NCI-H1105 treated with DMSO at 0.1 percent for 48 hours (cell line): ENCODE measurements around the gene ZNF683.

Experiments used
- DNase-seq: peaks from one replicate; lab custom pipeline; 2025; lab: John Stamatoyannopoulos, UW

The ZNF683 gene

DNA sequence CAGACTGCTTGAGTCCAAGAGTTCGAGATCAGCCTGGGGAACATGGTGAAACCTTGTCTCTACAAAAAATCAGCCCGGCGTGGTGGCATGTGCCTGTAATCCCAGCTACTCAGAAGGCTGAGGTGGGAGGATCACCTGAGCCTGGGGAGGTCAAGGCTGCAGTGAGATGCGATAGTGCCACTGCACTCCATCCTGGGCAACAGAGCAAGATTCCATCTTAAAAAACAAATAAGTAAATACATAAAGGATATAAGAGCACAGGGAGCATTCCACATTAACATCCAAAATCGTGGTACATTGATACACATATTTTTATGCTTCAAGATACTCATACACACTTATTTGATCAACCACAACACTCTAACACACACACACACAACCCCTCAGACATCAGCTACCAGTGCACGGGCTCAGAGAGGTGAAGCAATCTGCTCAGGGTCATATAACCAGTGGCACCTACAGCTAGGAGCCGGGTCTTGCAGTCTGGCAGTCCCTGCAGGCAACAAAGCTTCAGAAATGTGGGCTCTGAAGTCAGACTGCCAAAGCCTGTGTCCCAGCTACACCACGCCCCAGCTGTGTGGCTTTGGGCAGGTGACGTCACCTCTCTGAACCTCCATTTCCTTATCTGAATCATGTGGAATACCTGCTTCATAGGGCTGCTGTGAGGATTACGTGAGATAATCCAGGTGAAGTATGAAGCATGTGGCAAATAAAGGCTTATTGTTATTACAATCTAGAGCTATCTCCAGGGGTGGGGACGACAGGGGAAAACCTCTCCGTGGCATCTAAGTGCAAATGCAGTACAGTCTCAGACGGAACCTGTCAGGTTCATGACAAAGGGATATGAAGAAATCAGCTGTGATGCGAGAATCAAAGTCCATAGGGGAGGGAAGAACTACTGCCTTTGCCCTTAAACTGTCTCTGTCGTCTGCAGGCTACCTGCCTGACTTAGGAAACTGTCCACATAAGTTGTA lies 13.9 kb downstream of the ZNF683 start:
- DNase-seq, result no peak

DNA sequence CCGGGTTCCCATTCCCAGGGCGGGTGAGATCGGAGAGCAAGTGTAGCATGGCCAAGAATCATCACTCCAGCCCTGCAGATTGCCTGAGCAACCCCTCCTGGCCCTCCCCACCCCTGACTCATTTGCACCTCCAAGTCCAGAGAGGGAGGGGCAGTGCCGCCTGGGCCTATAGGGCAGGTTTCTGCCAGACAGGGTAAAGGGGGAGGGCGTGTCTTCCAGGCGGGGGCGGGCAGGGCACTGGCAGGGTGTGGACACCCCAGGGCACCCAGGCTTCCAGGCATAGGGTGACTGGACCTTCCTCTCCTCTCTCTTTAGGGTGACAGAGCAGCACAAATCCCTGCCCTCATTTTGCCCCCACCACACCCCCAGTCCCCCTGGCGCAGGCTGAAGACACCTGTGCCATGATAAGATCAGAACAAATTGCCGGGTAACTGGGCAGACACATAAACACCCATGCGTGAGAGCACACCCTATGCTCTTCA lies 15.4 kb downstream of the ZNF683 start:
- no peak for DNase-seq

DNA sequence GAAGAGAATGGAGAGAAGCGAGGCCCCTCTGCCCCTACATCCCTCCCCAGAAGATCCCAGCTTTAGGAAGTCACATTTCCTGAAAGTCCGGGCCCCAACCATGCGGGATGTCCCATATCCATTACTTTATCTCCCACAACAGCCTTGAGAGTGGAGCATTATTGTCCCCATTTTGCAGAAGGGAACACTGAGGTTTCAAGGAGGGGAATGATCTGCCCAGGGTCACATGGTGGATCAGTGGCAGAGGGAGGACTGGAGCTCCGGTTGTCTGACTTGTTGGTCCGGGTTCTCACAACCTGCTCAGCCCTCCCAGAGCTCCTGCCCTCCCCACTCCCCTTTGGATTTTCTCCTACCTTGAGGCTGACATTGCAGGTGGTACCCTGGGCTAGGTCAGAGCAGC lies 16.4 kb downstream of the ZNF683 start:
- DNase-seq, result no peak

DNA sequence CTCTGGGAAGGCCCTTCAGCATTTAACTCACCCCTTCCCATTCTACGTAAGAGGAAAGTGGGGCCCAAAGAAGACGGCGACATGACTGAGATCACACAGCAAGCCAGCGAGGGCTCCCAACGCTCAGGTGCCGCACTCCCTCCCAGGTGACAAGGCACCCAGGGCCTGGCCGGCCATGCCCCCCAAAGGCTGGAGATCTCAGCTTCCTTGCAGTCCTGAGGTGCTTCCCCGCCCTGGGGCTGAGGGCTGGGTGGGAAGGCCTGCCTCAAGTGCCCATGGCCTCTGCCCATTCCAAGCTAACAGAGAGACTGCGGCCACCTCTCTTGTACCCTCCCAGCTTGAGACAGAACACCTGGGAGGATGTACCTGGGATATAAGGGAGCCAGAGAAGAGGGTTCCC lies 17.6 kb downstream of the ZNF683 start:
- no peak for DNase-seq

DNA sequence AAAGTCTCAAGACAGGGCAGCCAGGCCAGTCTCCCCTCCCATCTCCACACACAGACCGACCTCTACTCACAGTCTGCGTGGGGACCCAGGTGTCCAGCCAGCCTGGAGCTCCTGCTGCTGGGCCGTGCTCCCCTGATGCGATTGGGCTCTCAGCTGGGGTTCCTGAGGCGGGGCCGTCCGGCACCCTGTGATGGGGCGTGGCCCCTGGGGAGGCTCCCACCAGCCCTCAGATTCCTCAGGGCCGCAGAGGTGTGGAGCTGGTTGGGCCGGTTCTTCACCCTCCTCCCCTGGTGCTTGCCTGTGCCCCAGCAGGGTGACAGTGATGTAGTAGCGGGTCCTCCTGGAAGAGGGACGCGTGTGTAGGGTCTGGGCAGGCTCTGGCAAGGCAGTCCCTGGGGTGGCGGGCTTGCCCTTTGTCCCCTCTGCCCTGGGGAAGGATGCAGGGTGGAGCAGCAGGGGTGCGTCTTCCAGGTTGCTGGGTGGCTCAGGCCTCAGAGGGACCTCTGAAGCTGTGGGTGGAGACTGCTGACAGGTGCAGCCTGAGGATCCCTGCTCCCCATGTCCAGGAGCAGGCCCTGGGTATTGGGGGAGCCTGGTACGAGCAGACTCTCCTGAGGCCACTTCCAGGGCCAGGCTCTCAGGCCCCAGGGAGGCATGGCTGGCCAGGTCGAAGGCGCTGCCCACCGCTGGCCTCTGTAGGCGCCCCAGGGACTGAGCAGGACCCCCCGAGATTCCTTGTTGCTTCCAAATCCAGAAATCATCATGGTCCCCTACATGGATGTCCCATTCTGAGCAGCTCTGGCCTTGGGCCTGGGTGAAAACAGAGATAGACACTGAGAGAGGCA lies 18.4 kb downstream of the ZNF683 start, which contains the start of gene CRYBG2:
Gene CRYBG2 (minus strand): TSS at position 155 of the 845 bp plus-strand sequence. CDS start 7,473 bp downstream, outside the sequence.
- no peak for DNase-seq

DNA sequence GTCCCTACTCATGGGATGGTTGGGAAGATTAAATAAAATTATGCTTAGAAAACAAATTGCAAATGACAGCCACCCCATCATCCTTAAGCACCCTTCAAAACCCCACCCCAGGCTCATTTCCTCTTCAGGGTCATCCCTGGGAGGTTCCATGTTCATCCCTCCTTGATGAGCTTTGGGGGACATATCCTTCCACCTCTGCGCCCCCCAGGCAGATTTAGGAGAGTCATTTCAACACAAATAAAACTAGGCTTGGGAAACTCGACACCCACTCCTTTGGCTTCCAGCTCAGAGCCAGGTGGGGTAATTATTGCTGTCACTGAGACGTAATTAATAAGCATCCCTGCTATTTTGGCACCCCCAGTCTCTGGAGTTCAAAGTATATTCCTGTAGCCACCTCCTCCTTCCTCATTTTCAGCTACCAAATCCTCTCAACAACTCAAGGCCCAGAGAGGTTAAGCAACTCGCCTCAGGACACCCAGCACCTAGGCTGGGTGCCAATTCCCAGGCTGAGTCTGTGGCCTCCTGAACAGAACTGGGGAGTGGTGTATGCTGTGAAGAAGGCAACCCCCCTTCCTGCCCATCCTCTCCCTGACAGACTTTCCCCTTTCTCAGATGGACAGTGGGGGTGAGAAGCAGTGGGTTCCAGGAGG lies 19.2 kb downstream of the ZNF683 start:
- DNase-seq, result no peak

- no peak for DNase-seq
These were observed 20.2 kb downstream of the ZNF683 start for GRCh38 chr1:26352338-26352679.

GRCh38 chr1:26351590-26352337 lies 20.8 kb downstream of the ZNF683 start:
- no peak for DNase-seq

DNA sequence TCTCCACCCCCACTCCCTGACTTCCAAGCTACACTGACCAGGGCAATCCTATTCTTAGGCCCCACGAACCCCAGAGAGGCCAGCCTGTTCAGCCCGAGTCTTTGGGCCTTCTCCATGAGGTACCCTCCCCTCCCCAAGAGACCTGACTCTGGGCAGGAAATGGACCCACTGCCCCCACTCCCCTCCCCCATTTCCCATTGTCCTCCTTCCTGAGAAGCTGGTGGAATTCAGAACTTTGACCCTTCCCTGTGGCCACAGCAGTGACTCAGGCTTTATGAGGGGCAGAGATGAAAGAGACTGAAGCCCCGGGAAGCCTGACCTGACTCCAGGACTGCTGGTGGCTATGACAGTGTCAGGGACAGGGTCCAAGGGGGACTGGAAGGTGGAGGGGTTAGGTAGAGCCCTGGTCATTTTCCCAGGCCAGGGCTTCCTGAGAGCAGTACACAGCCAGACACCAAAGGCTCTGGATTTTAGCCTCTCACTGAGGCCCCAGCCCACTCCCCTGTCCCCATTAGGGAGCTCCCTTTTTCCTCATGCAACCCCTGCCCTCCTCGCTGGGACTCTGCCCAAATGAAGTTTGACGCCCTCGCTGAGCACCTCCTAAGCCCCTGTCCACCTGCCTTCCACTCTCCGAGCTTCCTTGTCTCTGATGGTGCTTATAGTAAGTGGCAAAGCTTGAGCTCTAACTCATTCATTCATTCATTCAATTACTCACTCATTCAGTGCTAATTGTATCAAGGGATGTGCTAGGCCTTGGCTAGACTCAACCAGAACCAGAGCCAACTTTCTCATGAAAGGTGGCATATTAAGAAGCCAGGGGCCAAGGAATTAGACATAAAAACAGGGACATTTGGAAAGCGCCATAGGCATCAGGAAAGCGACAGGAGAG lies 21.6 kb downstream of the ZNF683 start:
- DNase-seq, result no peak

DNA sequence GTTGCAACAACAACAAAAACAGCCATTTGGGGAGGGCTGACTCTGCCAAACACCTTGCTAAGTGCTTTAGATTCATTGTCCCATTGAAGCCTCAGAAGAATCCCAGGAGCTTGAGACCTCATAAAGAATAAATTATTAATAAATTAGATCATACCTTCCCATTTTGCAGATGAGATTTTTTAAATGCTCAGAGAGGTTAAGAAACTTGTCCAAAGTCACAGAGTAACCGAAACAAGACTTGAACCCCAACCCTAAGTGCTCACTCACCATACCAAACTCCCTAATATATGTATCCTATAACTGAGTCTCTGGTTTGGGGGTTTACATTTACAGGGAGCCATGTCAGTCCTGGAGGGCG lies 22.2 kb downstream of the ZNF683 start:
- DNase-seq, result no peak

GRCh38 chr1:26349877-26350244 lies 22.7 kb downstream of the ZNF683 start:
- no peak for DNase-seq

GRCh38 chr1:26349188-26349876 lies 23.2 kb downstream of the ZNF683 start:
- DNase-seq, result no peak

DNA sequence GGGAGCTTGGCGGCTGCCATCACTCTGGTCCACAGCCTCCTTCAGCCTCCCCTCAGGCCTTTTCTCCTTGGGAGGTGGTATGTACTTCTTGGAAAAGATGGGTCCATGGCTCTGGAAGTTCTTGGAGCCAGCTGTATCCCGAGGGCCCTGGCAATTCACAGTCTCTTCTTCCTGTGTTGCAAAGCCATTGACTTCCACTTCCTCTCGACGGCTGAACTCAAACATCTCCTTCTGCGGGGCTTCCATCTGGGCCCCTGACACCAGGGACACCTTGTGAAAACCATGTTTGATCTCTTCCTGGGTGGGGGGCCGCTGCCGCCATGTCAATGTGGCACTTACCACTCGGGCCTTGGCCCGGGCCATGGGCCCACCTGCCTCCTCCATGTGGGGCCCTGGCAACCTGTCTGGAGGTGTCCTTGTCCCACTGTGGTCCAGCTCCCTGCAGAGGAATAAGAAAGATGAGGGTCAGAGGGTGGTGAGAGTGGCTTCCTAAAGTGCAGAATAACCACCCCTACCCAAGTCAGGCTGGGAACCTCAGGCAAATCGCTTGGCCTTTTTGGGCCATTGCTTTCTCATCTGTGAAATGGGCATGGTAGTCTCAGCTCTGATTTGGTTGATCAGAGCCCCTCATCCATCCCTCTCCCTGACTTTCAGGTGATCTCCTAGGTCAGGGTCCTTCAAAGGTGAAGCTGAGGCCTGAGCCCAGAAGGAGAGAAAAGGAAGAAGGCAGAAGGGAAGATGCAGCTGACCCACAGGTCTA lies 26.1 kb downstream of the ZNF683 start:
- no peak for DNase-seq

- no peak for DNase-seq
These were observed 26.8 kb downstream of the ZNF683 start for GRCh38 chr1:26345718-26346117.

DNA sequence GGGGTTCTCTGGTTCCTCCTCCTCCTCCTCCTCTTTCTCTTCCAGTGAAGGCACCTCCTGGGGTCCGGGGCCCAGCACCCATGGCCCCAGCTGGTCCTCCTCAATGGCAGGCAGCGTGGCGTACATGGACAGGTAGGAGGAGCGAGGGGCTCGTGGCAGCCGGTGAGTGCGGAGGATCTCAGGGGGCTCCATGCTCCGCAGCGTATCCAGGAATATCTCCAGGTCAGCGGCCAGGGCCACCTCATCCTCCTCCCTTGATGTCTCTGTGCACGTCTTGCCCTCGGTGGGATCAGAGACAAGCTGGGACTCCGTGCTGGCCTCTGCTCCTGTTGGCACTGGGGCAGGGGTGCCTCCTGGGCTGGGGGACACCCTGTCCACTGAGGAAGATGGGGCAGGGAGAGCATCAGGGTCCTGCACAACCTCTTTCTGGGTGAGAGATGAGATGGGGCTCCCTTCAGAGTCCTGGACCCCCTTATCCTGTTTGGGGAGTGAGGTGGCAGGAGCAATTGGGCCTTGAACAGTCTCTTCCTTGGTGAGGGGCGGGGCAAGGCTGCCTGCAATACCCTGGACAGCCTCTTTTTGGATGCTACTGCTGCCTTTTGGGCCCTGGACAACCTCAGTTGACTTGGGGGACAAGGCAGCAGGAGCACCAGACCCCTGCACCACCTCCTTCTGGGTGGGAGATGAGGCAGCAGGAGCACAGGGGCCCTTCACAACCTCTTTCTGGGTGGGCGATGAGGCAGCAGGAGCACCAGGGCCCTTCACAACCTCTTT lies 28.2 kb downstream of the ZNF683 start:
- no peak for DNase-seq

- DNase-seq, result no peak
These were observed 32.5 kb downstream of the ZNF683 start for GRCh38 chr1:26340047-26340481.

DNA sequence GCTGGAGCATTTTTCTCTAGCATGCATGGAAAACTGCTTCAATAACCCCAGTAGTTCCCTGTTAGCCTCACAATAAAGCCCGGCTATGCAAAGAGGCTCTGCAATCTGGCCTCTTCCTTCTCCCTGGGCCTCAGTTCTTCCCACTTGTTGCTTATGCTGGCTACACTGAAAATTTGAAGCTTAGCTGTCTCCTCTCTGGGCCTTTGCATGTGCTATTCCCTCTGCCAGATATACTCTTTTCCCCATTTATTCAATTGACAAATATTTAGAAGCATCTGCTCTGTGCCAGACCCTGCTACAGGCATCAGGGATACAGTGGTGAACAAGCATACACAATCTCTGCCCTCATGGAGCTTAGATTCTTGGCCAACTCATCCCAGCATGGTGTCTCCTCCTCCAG lies 33.9 kb downstream of the ZNF683 start:
- no peak for DNase-seq

GRCh38 chr1:26337625-26338024 lies 34.9 kb downstream of the ZNF683 start:
- DNase-seq, result no peak

GRCh38 chr1:26337206-26337535 lies 35.4 kb downstream of the ZNF683 start:
- no peak for DNase-seq
